Upper lobe of left lung (tissue), 4 donors: Measurements from ENCODE around the gene LPGAT1.

Experiments used
- EP300 ChIP-seq, 4 donors: sonication (generic); formaldehyde crosslinking; IDR thresholded peaks; one replicate each; pipeline ENCODE4 v1.5.1; 2017; ENCODE audit warnings: antibody characterized with exemption in 4 of 4, control low read depth in 2 of 4
- TF ChIP-seq, protein P1 (sequence below), 6 experiments: fragments of 450-650 bp in 4 of 6; fragments of 200-600 bp in 2 of 6; sonication (generic) in 2 of 6; IDR thresholded peaks; one replicate each; pipeline ENCODE4 v1.5.1; 2016 to 2019; ENCODE audit warnings: antibody characterized with exemption in 6 of 6

GRCh38 chr1:211825980-211826379 is 4.6 kb downstream of the LPGAT1 start:
- no peak for TF ChIP-seq EP300 (IDR thresholded peaks at IDR 0.05)
- TF ChIP-seq, protein P1, sequence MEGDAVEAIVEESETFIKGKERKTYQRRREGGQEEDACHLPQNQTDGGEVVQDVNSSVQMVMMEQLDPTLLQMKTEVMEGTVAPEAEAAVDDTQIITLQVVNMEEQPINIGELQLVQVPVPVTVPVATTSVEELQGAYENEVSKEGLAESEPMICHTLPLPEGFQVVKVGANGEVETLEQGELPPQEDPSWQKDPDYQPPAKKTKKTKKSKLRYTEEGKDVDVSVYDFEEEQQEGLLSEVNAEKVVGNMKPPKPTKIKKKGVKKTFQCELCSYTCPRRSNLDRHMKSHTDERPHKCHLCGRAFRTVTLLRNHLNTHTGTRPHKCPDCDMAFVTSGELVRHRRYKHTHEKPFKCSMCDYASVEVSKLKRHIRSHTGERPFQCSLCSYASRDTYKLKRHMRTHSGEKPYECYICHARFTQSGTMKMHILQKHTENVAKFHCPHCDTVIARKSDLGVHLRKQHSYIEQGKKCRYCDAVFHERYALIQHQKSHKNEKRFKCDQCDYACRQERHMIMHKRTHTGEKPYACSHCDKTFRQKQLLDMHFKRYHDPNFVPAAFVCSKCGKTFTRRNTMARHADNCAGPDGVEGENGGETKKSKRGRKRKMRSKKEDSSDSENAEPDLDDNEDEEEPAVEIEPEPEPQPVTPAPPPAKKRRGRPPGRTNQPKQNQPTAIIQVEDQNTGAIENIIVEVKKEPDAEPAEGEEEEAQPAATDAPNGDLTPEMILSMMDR (IDR thresholded peaks at IDR 0.05) = no peak
